CD4-positive, alpha-beta T cell treated with Interleukin-12 subunit alpha and Interleukin-12 subunit beta, for 1 hour (primary cell): ENCODE results near the gene PPP2R5B.

ENCODE experiments used
- DNase-seq: peaks from one replicate; pipeline ENCODE4 v3.0.0-alpha.2; 2020

PPP2R5B gene

GRCh38 chr11:64923944-64924909 lies at the start of gene PPP2R5B:
TSS of gene PPP2R5B (plus strand) at chr11:64924689. CDS start at chr11:64925735, 1,046 bp downstream.
- DNase-seq = peak; percentile 91

GRCh38 chr11:64875369-64876228 lies 48.9 kb upstream of the PPP2R5B start:
- no peak for DNase-seq

GRCh38 chr11:64876229-64876750 lies 48.2 kb upstream of the PPP2R5B start:
- no peak for DNase-seq

GRCh38 chr11:64876835-64877341 lies 47.6 kb upstream of the PPP2R5B start:
- no peak for DNase-seq

GRCh38 chr11:64877390-64878222 lies 46.9 kb upstream of the PPP2R5B start:
- DNase-seq = no peak

GRCh38 chr11:64878223-64878493 lies 46.3 kb upstream of the PPP2R5B start:
- no peak for DNase-seq

GRCh38 chr11:64878494-64879243 lies 45.8 kb upstream of the PPP2R5B start, which contains the start of gene EHD1:
TSS of gene EHD1 (minus strand) at chr11:64878621. CDS start at chr11:64878464, 157 bp downstream.
- DNase-seq = peak; percentile 100

GRCh38 chr11:64879244-64879900 lies 45.1 kb upstream of the PPP2R5B start:
- DNase-seq = no peak

GRCh38 chr11:64880240-64881001 lies 44.1 kb upstream of the PPP2R5B start:
- DNase-seq = peak; percentile 60

- DNase-seq = no peak
These were observed 43.0 kb upstream of the PPP2R5B start for GRCh38 chr11:64881476-64881875.

GRCh38 chr11:64882243-64882642 lies 42.2 kb upstream of the PPP2R5B start:
- no peak for DNase-seq

GRCh38 chr11:64883575-64883974 lies 40.9 kb upstream of the PPP2R5B start:
- DNase-seq = no peak

- no peak for DNase-seq
These were observed 40.5 kb upstream of the PPP2R5B start for GRCh38 chr11:64884019-64884418.

- DNase-seq = peak; percentile 59
These were observed 38.9 kb upstream of the PPP2R5B start for GRCh38 chr11:64885367-64886286.

- no peak for DNase-seq
These were observed 37.2 kb upstream of the PPP2R5B start for GRCh38 chr11:64887234-64887756.

- peak; percentile 87 for DNase-seq
These were observed 36.6 kb upstream of the PPP2R5B start for GRCh38 chr11:64887757-64888405.

- no peak for DNase-seq
These were observed 36.1 kb upstream of the PPP2R5B start for GRCh38 chr11:64888406-64888728.
